ENCODE measurements around the gene ABCE1.

Gene ABCE1

DNA sequence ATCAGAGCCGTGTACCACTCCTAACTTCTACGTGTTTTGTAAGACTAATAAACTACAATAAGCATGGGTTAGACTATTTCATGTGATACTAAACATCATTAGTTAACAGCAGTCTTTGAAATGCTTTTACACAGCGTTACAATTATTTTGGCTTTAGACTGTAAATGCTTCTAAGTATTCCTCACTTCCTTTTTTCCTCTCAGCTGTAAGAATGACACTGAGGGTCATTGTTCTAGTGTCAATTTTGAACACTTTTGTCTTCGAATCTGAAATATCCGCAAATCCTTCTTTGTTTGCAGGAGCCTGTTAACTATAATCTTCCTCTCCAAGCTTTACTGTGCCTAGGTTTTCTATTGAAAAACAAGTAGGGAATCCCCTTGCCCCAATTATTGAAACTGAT lies 1.5 kb downstream of the ABCE1 start:
- CTCF ChIA-PET: no interaction called here
- TF ChIP-seq, protein P1, sequence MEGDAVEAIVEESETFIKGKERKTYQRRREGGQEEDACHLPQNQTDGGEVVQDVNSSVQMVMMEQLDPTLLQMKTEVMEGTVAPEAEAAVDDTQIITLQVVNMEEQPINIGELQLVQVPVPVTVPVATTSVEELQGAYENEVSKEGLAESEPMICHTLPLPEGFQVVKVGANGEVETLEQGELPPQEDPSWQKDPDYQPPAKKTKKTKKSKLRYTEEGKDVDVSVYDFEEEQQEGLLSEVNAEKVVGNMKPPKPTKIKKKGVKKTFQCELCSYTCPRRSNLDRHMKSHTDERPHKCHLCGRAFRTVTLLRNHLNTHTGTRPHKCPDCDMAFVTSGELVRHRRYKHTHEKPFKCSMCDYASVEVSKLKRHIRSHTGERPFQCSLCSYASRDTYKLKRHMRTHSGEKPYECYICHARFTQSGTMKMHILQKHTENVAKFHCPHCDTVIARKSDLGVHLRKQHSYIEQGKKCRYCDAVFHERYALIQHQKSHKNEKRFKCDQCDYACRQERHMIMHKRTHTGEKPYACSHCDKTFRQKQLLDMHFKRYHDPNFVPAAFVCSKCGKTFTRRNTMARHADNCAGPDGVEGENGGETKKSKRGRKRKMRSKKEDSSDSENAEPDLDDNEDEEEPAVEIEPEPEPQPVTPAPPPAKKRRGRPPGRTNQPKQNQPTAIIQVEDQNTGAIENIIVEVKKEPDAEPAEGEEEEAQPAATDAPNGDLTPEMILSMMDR (IDR thresholded peaks at IDR 0.05; ENCODE audit: control extremely low read depth, extremely low read depth, low read depth, missing control alignments): no peak
- POLR2A ChIA-PET: interaction anchor here (1.3 kb wide), 1 partner anchor 33 kb away, joined by 3 read pairs; no protein-coding TSS in a partner anchor
- no peak for DNase-seq (ENCODE audit: extremely low spot score)

DNA sequence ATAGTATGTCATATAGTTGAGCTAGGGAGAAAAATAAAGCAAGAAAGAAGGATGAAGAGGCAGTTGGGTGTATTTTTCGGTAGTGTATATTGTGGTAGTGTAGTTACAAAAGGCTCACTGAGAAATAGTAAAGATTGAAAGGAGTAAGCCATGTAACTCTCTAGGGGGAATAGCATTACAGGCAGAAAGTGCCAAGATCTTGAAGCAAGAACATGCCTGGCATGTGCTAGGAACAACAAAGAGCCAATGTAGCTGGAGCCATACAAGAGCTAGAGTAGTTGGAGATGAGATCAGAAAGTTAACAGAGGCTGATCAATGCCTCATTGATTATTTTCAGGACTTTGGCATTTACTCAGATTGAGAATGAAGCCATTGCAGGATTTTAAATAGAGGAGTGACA lies 3.0 kb downstream of the ABCE1 start:
- TF ChIP-seq, protein P1 (IDR thresholded peaks at IDR 0.05; ENCODE audit: control extremely low read depth, extremely low read depth, low read depth, missing control alignments): no peak
- CTCF ChIA-PET: interaction anchor here (1.0 to 1.1 kb wide), 3 partner anchors 8 to 31 kb away, joined by 3 to 4 read pairs (median 3); no protein-coding TSS in a partner anchor

DNA sequence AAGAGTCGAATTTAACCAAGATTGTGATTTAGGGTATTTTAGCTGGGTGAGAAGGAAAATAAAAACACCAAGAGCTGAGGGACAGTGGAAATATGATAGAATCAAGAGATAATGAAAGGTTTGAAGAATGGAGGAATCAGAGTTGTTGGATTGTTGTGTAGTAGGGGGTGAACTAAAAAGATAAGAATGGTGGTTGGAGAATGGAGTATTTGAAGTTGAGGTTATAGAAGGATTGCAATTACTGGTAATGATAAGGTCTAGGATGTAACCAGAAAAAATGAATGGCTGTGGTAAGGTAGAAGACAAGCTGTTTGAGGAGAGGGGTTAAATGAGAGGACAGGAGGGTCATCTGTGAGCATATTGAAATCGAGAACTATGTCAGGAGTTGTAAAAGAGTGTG lies 4.5 kb downstream of the ABCE1 start:
- ChIA-PET CTCF (interaction anchor here (1.1 kb wide), 1 partner anchor 39 kb away, joined by 3 read pairs; no protein-coding TSS in a partner anchor), POLR2A (no interaction called here)
- TF ChIP-seq, protein P1 (IDR thresholded peaks at IDR 0.05; ENCODE audit: control extremely low read depth, extremely low read depth, low read depth, missing control alignments): no peak
- DNase-seq (ENCODE audit: extremely low spot score): no peak

More for the DNA sequence above, 3.0 kb downstream of the ABCE1 start:
- POLR2A ChIA-PET: no interaction called here
- DNase-seq (ENCODE audit: extremely low spot score): no peak

DNA sequence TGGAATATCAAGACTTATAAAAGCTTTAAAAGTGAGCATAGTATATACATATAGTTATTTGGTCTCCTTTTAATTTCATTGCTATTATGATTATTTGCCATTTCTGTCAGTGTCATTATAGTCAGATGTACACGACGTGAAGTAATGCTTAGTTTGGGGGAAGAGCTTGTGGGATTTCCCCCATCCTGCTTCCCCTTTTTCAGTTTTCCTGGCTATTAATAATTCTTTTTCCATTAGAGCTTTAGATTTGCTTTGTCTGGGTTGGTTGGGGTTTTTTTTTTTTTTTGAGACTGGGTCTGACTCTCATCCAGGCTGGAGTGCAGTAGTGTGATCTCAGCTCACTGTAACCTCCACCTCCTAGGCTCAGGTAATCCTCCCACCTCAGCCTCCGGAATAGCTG lies 5.4 kb downstream of the ABCE1 start:
- no peak for DNase-seq (ENCODE audit: extremely low spot score)
- TF ChIP-seq, protein P1 (IDR thresholded peaks at IDR 0.05; ENCODE audit: control extremely low read depth, extremely low read depth, low read depth, missing control alignments): no peak
- ChIA-PET POLR2A (no interaction called here), CTCF (interaction anchor here (1.1 kb wide), 1 partner anchor 38 kb away, joined by 3 read pairs; no protein-coding TSS in a partner anchor)

DNA sequence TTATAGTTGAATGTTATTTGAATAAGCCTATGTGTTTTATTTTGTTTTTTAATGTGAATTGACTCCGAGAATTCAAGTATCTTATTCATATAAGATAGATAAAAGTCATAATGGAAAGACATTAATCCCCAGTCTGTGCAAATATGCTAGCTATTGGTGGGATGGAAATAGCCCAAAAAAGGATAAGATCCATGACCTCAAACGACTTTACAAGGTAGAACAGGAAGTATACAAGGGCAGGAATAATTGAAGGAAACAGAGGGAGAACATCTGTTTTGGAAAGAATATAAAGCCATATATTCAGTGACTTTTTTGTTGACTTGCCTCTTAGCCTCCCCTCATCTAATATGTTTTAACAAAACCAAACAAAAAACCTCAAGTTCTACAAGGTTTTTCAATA lies 9.0 kb downstream of the ABCE1 start:
- CTCF ChIA-PET: no interaction called here
- TF ChIP-seq, protein P1 (IDR thresholded peaks at IDR 0.05; ENCODE audit: control extremely low read depth, extremely low read depth, low read depth, missing control alignments): no peak
- POLR2A ChIA-PET: no interaction called here
- DNase-seq (ENCODE audit: extremely low spot score): no peak

DNA sequence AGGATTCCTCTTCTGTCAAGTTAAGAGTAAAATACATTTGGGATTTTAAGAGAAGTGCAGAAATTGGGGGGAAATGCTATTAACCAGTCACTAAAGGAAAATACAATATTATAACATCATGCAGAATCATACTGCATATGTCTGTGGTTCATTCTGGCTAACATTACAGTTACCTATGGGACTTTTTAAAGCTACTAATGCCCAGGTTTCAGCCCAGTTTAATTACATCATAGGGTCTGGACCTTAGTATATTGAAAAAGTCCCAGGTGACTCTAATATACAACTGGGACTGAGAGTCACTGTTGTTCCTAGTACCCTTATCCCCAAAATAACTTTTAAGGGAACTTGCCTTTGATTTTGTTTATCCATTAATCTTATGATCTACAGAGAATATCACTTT lies 10.0 kb downstream of the ABCE1 start:
- TF ChIP-seq, protein P1 (IDR thresholded peaks at IDR 0.05; ENCODE audit: control extremely low read depth, extremely low read depth, low read depth, missing control alignments): no peak

More for the DNA sequence above, 10.0 kb downstream of the ABCE1 start:
- CTCF ChIA-PET: interaction anchor here (1.3 to 2.2 kb wide), 2 partner anchors 10 to 14 kb away, joined by 5 read pairs; partner anchors contain the start of genes ABCE1 and ANAPC10
- POLR2A ChIA-PET: no interaction called here
- no peak for DNase-seq (ENCODE audit: extremely low spot score)

All from GM10248 (cell line).